Camera-type eye (tissue), 1 donor: Measurements from ENCODE around the gene CWF19L1. TPM values are rescaled to one million over a fixed set of nuclear protein-coding genes. Genes with fewer than 3 reads are reported as not detected.

Experiments
- total RNA-seq: library from RNA; depleted of rRNA; stranded (reverse); fragments of >200 nt; gene quantifications from one replicate; pipeline ENCODE4 v1.2.3, GENCODE V29; 2014

The CWF19L1 gene
- total RNA-seq, result 30.8 TPM

GRCh38 chr10:100267239-100268104 lies at the start of gene CWF19L1:
Gene CWF19L1, minus strand, starts transcription at chr10:100267638. Its CDS starts 45 bp downstream, at chr10:100267593.

GRCh38 chr10:100286051-100287033 lies 18.9 kb upstream of the CWF19L1 start, which contains the start of gene BLOC1S2:
Gene BLOC1S2, minus strand, starts transcription at chr10:100286680. Its CDS starts 21 bp downstream, at chr10:100286659.

GRCh38 chr10:100185364-100186252 lies 81.8 kb downstream of the CWF19L1 start, which contains the start of gene ERLIN1:
Gene ERLIN1, minus strand, starts transcription at chr10:100186029. Its CDS starts 403 bp downstream, at chr10:100185626.

Other genes with a start within 250 kb of the CWF19L1 start
- not detected for gene CPN1, start 185.8 kb downstream of the CWF19L1 start, total RNA-seq
- gene ERLIN1, start 81.6 kb downstream of the CWF19L1 start, total RNA-seq, result 37.0 TPM
- 38.2 TPM for gene CHUK, start 38.0 kb downstream of the CWF19L1 start, total RNA-seq
- 25.6 TPM for gene BLOC1S2, start 19.0 kb upstream of the CWF19L1 start, total RNA-seq
- gene PKD2L1, start 62.6 kb upstream of the CWF19L1 start, total RNA-seq, result 0.16 TPM
- gene SCD, start 79.6 kb upstream of the CWF19L1 start, total RNA-seq, result 84.2 TPM
- gene WNT8B, start 195.4 kb upstream of the CWF19L1 start, total RNA-seq, result 0.16 TPM